IMR-90 (cell line): ENCODE results near the gene GSTA1. TPM values are rescaled to one million over a fixed set of nuclear protein-coding genes. Genes with fewer than 3 reads are reported as not detected.

Source experiments
- ATAC-seq: fragments of 200-7000 bp; cut with Tn5 transposase; 2 replicates; pipeline ENCODE4 v1.9.1; 2020; ENCODE audit warnings: low read depth, mild to moderate bottlenecking, moderate library complexity
- BruUV-seq: library from RNA; stranded (reverse); fragments of 400-500 nt; replicated peaks from 2 replicates; lab custom pipeline; 2021; lab: Mats Ljungman, UMichigan
- CTCF ChIA-PET: fragments of 300-600 bp; formaldehyde crosslinking; extraction: SDS; loops from one replicate; lab custom pipeline; 2021; ENCODE audit warnings: antibody characterized with exemption; lab: Yijun Ruan, JAX
- POLR2A ChIA-PET: fragments of 300-600 bp; sonication (Branson Sonifier 250); formaldehyde crosslinking; loops from one replicate; lab custom pipeline; 2022; ENCODE audit warnings: antibody characterized with exemption; ENCODE audit not compliant: unreplicated experiment; lab: Charles Lee
- DNase-seq: peaks from one replicate; pipeline ENCODE4 v3.0.0; 2013
- H2AFZ ChIP-seq: replicated peaks from 2 replicates; pipeline ENCODE3; 2013; ENCODE audit warnings: low read length, mild to moderate bottlenecking; ENCODE audit not compliant: poor library complexity
- H2AK5ac ChIP-seq: 2 replicates; pipeline ENCODE4 v1.6.1; 2013; ENCODE audit warnings: low read depth, low read length, inconsistent platforms
- H2AK9ac ChIP-seq: replicated peaks from 2 replicates; pipeline ENCODE3; 2013; ENCODE audit warnings: mild to moderate bottlenecking, low read depth, low read length, moderate library complexity; ENCODE audit not compliant: poor library complexity
- H2BK120ac ChIP-seq: 2 replicates; pipeline ENCODE4 v1.6.1; 2013; ENCODE audit warnings: low read depth, low read length, inconsistent platforms
- H2BK15ac ChIP-seq: 3 replicates; pipeline ENCODE4 v1.6.1; 2013; ENCODE audit warnings: low read depth, low read length, inconsistent platforms
- H2BK20ac ChIP-seq: 2 replicates; pipeline ENCODE4 v1.6.1; 2013; ENCODE audit warnings: low read depth, mild to moderate bottlenecking, inconsistent platforms, low read length, moderate library complexity
- H2BK5ac ChIP-seq: 2 replicates; pipeline ENCODE4 v1.6.1; 2013; ENCODE audit warnings: mild to moderate bottlenecking, low read depth, low read length, inconsistent platforms; ENCODE audit not compliant: poor library complexity, severe bottlenecking
- H3K14ac ChIP-seq: replicated peaks from 2 replicates; pipeline ENCODE4 v1.6.1; 2013; ENCODE audit warnings: low read depth, low read length, inconsistent platforms
- H3K18ac ChIP-seq: 2 replicates; pipeline ENCODE4 v1.6.1; 2013; ENCODE audit warnings: low read depth, low read length, control low read depth
- H3K23ac ChIP-seq: 2 replicates; pipeline ENCODE4 v1.6.1; 2013; ENCODE audit warnings: low read depth, low read length, inconsistent platforms
- H3K27ac ChIP-seq: 2 replicates; pipeline ENCODE4 v1.5.1; 2013; ENCODE audit warnings: mild to moderate bottlenecking, control low read depth, low read length; ENCODE audit not compliant: insufficient read depth
- H3K27me3 ChIP-seq: 2 replicates; pipeline ENCODE4 v1.6.1; 2013; ENCODE audit warnings: low read length; ENCODE audit not compliant: control insufficient read depth, insufficient read depth
- H3K36me3 ChIP-seq: 2 replicates; pipeline ENCODE4 v1.6.1; 2013; ENCODE audit warnings: low read length, mixed read lengths; ENCODE audit not compliant: control insufficient read depth, insufficient read depth
- H3K4ac ChIP-seq: 2 replicates; pipeline ENCODE4 v1.6.1; 2013; ENCODE audit warnings: low read depth, low read length, inconsistent platforms
- H3K4me1 ChIP-seq: 2 replicates; pipeline ENCODE4 v1.6.1; 2013; ENCODE audit warnings: low read length, mixed read lengths; ENCODE audit not compliant: control insufficient read depth, insufficient read depth
- H3K4me2 ChIP-seq: 2 replicates; pipeline ENCODE4 v1.6.1; 2013; ENCODE audit warnings: low read depth, mild to moderate bottlenecking, control low read depth, low read length, moderate library complexity
- H3K4me3 ChIP-seq: 2 replicates; pipeline ENCODE4 v1.5.1; 2013; ENCODE audit warnings: low read depth, mild to moderate bottlenecking, control low read depth, low read length, moderate library complexity; ENCODE audit not compliant: insufficient read depth
- H3K56ac ChIP-seq: 2 replicates; pipeline ENCODE4 v1.6.1; 2013; ENCODE audit warnings: low read length, inconsistent platforms; ENCODE audit not compliant: insufficient read depth; ENCODE audit errors: extremely low read depth
- H3K79me1 ChIP-seq, 2 experiments: 2 replicates each; pipeline ENCODE4 v1.6.1; 2013; ENCODE audit warnings: low read length in 2 of 2, inconsistent platforms in 1 of 2, low read depth in 1 of 2
- H3K9ac ChIP-seq: 2 replicates; pipeline ENCODE4 v1.6.1; 2013; ENCODE audit warnings: low read depth, low read length, control low read depth
- H3K9me1 ChIP-seq: 2 replicates; pipeline ENCODE4 v1.6.1; 2013; ENCODE audit warnings: low read length, inconsistent platforms; ENCODE audit not compliant: insufficient read depth
- H3K9me3 ChIP-seq: 2 replicates; pipeline ENCODE4 v1.6.1; 2013; ENCODE audit warnings: low read length; ENCODE audit not compliant: control insufficient read depth, insufficient read depth
- H4K20me1 ChIP-seq: 2 replicates; pipeline ENCODE4 v1.6.1; 2013; ENCODE audit warnings: low read length, inconsistent platforms; ENCODE audit not compliant: insufficient read depth
- H4K5ac ChIP-seq: 2 replicates; pipeline ENCODE4 v1.6.1; 2013; ENCODE audit warnings: mild to moderate bottlenecking, low read depth, low read length, control low read depth
- H4K8ac ChIP-seq, 2 experiments: 2 replicates each; pipeline ENCODE4 v1.6.1; 2013; ENCODE audit warnings: low read depth in 2 of 2, low read length in 2 of 2, control low read depth in 1 of 2, inconsistent platforms in 1 of 2
- H4K91ac ChIP-seq: 2 replicates; pipeline ENCODE4 v1.6.1; 2013; ENCODE audit warnings: low read depth, low read length, inconsistent platforms; ENCODE audit not compliant: insufficient read depth
- BHLHE40 ChIP-seq: fragments of 150-350 bp; IDR thresholded peaks from 2 replicates; pipeline ENCODE4 v1.6.1; 2016; ENCODE audit warnings: mild to moderate bottlenecking, low read depth, low read length
- CEBPB ChIP-seq: IDR thresholded peaks from 2 replicates; pipeline ENCODE4 v1.6.1; 2012; ENCODE audit warnings: low read depth, low read length, improper control_type of control experiment
- FOS ChIP-seq: fragments of 150-350 bp; IDR thresholded peaks from 2 replicates; pipeline ENCODE4 v1.6.1; 2016; ENCODE audit warnings: low read depth, low read length
- MAFK ChIP-seq: IDR thresholded peaks from 2 replicates; pipeline ENCODE4 v1.6.1; 2012; ENCODE audit warnings: low read depth, low read length, improper control_type of control experiment
- MAZ ChIP-seq: IDR thresholded peaks from 2 replicates; pipeline ENCODE4 v1.6.1; 2012; ENCODE audit warnings: low read depth, mild to moderate bottlenecking, low read length, improper control_type of control experiment, moderate library complexity, borderline replicate concordance
- NFE2L2 ChIP-seq: fragments of 150-350 bp; IDR thresholded peaks from 2 replicates; pipeline ENCODE4 v1.6.1; 2016; ENCODE audit warnings: low read depth, mild to moderate bottlenecking, low read length
- RAD21 ChIP-seq: IDR thresholded peaks from 2 replicates; pipeline ENCODE4 v1.6.1; 2012; ENCODE audit warnings: low read length, improper control_type of control experiment
- RCOR1 ChIP-seq: IDR thresholded peaks from 2 replicates; pipeline ENCODE4 v1.6.1; 2012; ENCODE audit warnings: mild to moderate bottlenecking, low read length, improper control_type of control experiment; ENCODE audit not compliant: insufficient replicate concordance
- RFX5 ChIP-seq: IDR thresholded peaks from 2 replicates; pipeline ENCODE4 v1.8.0; 2012; ENCODE audit warnings: low read depth, mild to moderate bottlenecking, low read length, moderate library complexity
- WGBS, 2 experiments: methylation state at CpG; one replicate each; pipeline versions ENCODE4 v1.1.5 to v1.1.7; 2013; ENCODE audit warnings: missing lambda C conversion rate in 2 of 2; ENCODE audit not compliant: insufficient read length in 1 of 2; ENCODE audit errors: extremely low coverage in 2 of 2; 5-methylcytosine and 5-hydroxymethylcytosine counted together
- dilution Hi-C: fragments of 300-500 bp; cut with HindIII; formaldehyde crosslinking; loops from one replicate; pipeline ENCODE4 v1.14.3; 2018; ENCODE audit warnings: low sequenced_read_pairs; ENCODE audit not compliant: unreplicated experiment
- in situ Hi-C: fragments of 300-500 bp; cut with MboI; formaldehyde crosslinking; loops from 3 replicates; pipeline ENCODE4 v1.14.3; 2019; ENCODE audit warnings: low sequenced_read_pairs, inconsistent platforms, mixed read lengths
- intact Hi-C: fragments of 100-400 bp; cut with micrococcal nuclease; formaldehyde crosslinking; loops from 2 replicates; pipeline ENCODE4 v1.10.0; 2022
- polyA plus RNA-seq, 3 experiments: library from polyadenylated mRNA; depleted of rRNA; stranded (reverse); fragments of >200 nt; gene quantifications; 2 replicates each; pipeline ENCODE4 v1.2.3, GENCODE V29; 2012; ENCODE audit warnings: low replicate concordance in 1 of 3
- total RNA-seq: library from RNA; depleted of rRNA; stranded (reverse); fragments of >200 nt; gene quantifications from 2 replicates; pipeline ENCODE4 v1.2.3, GENCODE V29; 2012
- TF ChIP-seq, protein P1 (sequence below): fragments of 150-350 bp; IDR thresholded peaks from 2 replicates; pipeline ENCODE4 v1.6.1; 2017; ENCODE audit warnings: mild to moderate bottlenecking, antibody characterized with exemption, low read length, low read depth
- TF ChIP-seq, protein P2 (sequence below): conservative IDR thresholded peaks from 2 replicates; pipeline ENCODE4 v1.5.1; 2012; ENCODE audit warnings: mild to moderate bottlenecking, low read depth, low read length, improper control_type of control experiment

Gene GSTA1
- total and polyA plus RNA-seq, 2 of the 4 experiments (the other 2 are of a cell fraction), result 0.18 to 0.31 TPM

DNA sequence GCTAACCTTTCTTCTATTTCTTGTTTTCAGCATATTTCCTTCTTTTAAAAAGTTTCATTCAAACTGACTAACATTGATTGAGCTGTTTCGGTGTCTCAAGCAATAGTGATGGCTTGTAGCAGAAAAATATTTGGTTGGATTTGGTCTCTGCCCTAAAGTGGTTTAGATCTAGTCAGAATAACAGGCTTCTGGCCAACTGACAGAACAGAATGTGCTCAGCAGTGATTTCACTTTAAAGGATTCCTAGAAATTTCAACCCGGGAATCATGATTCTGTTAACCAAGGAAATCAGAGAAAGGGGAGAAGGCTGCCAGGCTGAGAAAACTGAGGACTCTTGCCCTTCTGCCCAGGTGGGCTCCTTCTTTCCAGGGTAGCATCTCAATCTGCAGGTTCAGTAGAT lies 16.6 kb upstream of the GSTA1 start:
- POLR2A ChIA-PET, result no interaction called here
- ATAC-seq (peak; percentile 51; the same call in 1 of the 2 replicates), DNase-seq (peak; percentile 52)

More for the DNA sequence above, 16.6 kb upstream of the GSTA1 start:
- Histone ChIP-seq H2BK120ac (no peak overlapping the region), H3K4me2 (no peak overlapping the region), H4K5ac (no peak overlapping the region), H3K9ac (no peak overlapping the region), H2BK5ac (no peak overlapping the region), H2BK20ac (no peak overlapping the region), H3K4me1 (peaks cover 1% of the 10 kb centered on the region; the same call in 1 of the 2 replicates), H3K18ac (no peak overlapping the region), H3K27me3 (peaks cover 4% of the 10 kb centered on the region), H3K79me1 (no peaks in the 10 kb centered on the region), H3K23ac (no peak overlapping the region), H3K56ac (no peak overlapping the region), H4K20me1 (no peaks in the 10 kb centered on the region), H3K9me3 (peaks cover 3% of the 10 kb centered on the region), H2AK9ac (no peak overlapping the region), H4K91ac (no peak overlapping the region), H3K36me3 (no peaks in the 10 kb centered on the region), H2BK15ac (no peak overlapping the region), H2AK5ac (no peak overlapping the region), H3K4me3 (no peak overlapping the region), H4K8ac (no peak overlapping the region), H3K9me1 (no peaks in the 10 kb centered on the region), H3K4ac (no peak overlapping the region), H3K27ac (no peak overlapping the region), H2AFZ (no peak overlapping the region), H3K14ac (no peak overlapping the region)
- intact Hi-C loops, result no loop called here
- CTCF ChIA-PET, result interaction anchor here (0.6 kb wide), 1 partner anchor 199 kb away, joined by 3 read pairs; no protein-coding TSS in a partner anchor
- dilution Hi-C loops, result no loop called here
- in situ Hi-C loops, result no loop called here
- no CpG with 5 or more reads among the region's 2 CpGs for WGBS, 2 experiments
- TF ChIP-seq MAFK (no peak), CEBPB (no peak), FOS (no peak), RCOR1 (no peak), BHLHE40 (no peak), NFE2L2 (no peak), RFX5 (no peak), MAZ (no peak), RAD21 (no peak)
- TF ChIP-seq, protein P1, sequence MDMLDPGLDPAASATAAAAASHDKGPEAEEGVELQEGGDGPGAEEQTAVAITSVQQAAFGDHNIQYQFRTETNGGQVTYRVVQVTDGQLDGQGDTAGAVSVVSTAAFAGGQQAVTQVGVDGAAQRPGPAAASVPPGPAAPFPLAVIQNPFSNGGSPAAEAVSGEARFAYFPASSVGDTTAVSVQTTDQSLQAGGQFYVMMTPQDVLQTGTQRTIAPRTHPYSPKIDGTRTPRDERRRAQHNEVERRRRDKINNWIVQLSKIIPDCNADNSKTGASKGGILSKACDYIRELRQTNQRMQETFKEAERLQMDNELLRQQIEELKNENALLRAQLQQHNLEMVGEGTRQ, result no peak
- TF ChIP-seq, protein P2, sequence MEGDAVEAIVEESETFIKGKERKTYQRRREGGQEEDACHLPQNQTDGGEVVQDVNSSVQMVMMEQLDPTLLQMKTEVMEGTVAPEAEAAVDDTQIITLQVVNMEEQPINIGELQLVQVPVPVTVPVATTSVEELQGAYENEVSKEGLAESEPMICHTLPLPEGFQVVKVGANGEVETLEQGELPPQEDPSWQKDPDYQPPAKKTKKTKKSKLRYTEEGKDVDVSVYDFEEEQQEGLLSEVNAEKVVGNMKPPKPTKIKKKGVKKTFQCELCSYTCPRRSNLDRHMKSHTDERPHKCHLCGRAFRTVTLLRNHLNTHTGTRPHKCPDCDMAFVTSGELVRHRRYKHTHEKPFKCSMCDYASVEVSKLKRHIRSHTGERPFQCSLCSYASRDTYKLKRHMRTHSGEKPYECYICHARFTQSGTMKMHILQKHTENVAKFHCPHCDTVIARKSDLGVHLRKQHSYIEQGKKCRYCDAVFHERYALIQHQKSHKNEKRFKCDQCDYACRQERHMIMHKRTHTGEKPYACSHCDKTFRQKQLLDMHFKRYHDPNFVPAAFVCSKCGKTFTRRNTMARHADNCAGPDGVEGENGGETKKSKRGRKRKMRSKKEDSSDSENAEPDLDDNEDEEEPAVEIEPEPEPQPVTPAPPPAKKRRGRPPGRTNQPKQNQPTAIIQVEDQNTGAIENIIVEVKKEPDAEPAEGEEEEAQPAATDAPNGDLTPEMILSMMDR, result no peak
- no TSS peak for BruUV-seq
